ENCODE results near the gene CLDN5.
"Not testable (repeated sequence)": the region's sequence is repeated elsewhere in the genome, so short reads cannot be mapped to it uniquely, and the experiment has no call there.

The CLDN5 gene

GRCh38 chr22:19547620-19548019, 23.4 kb upstream of the CLDN5 start:
- no peak for DNase-seq

- DNase-seq = no peak
These were observed 22.5 kb upstream of the CLDN5 start for GRCh38 chr22:19546680-19547079.

GRCh38 chr22:19545935-19546207, 21.7 kb upstream of the CLDN5 start:
- no peak for DNase-seq

- no peak for DNase-seq
These were observed 19.9 kb upstream of the CLDN5 start for GRCh38 chr22:19543970-19544708.

- DNase-seq = no peak
These were observed 16.2 kb upstream of the CLDN5 start for GRCh38 chr22:19540394-19540793.

GRCh38 chr22:19537941-19538488, 13.8 kb upstream of the CLDN5 start:
- no peak for DNase-seq

GRCh38 chr22:19536564-19536963, 12.4 kb upstream of the CLDN5 start:
- no peak for DNase-seq

- no peak for DNase-seq
These were observed 10.8 kb upstream of the CLDN5 start for GRCh38 chr22:19535001-19535400.

- no peak for DNase-seq
These were observed 9.6 kb upstream of the CLDN5 start for GRCh38 chr22:19533857-19534256.

GRCh38 chr22:19533049-19533626, 8.9 kb upstream of the CLDN5 start:
- DNase-seq = no peak

- DNase-seq = not testable (repeated sequence)
These were observed 7.1 kb upstream of the CLDN5 start for GRCh38 chr22:19531327-19531726.

GRCh38 chr22:19530751-19531150, 6.5 kb upstream of the CLDN5 start:
- no peak for DNase-seq

- no peak for DNase-seq
These were observed 5.6 kb upstream of the CLDN5 start for GRCh38 chr22:19529811-19530210.

- DNase-seq = no peak
These were observed 3.7 kb upstream of the CLDN5 start for GRCh38 chr22:19527861-19528417.

- DNase-seq = no peak
These were observed 3.1 kb upstream of the CLDN5 start for GRCh38 chr22:19527321-19527721.

GRCh38 chr22:19526702-19527111, 2.5 kb upstream of the CLDN5 start:
- DNase-seq = no peak

GRCh38 chr22:19526076-19526701, 2.0 kb upstream of the CLDN5 start:
- no peak for DNase-seq

GRCh38 chr22:19525666-19526065, 1.5 kb upstream of the CLDN5 start:
- no peak for DNase-seq

- DNase-seq = no peak
These were observed 978 bp upstream of the CLDN5 start for GRCh38 chr22:19525116-19525660.

GRCh38 chr22:19523240-19524169, 705 bp downstream of the CLDN5 start:
- DNase-seq = peak; percentile 24 to 32

GRCh38 chr22:19522881-19523239, 1.4 kb downstream of the CLDN5 start:
- DNase-seq = no peak

- no peak for DNase-seq
These were observed 1.9 kb downstream of the CLDN5 start for GRCh38 chr22:19522190-19522880.

Measured in activated CD4-positive, alpha-beta T cell treated with anti-CD3 and anti-CD28 coated beads, Interleukin-2, amount 50 U/mL, for 48 hours (primary cell).